ENCODE measurements around the gene KCND2. TPM values are rescaled to one million over a fixed set of nuclear protein-coding genes. Genes with fewer than 3 reads are reported as not detected.

KCND2 gene
- total RNA-seq, 1 donor from 2014 or later = 0.61 TPM

GRCh38 chr7:120241973-120242372 lies 31.0 kb upstream of the KCND2 start:
- Histone ChIP-seq H3K27ac (no peak overlapping the region), H3K4me3 (no peak overlapping the region), H3K4me1 (no peaks in the 10 kb centered on the region), H3K36me3 (no peaks in the 10 kb centered on the region), H3K27me3 (no peaks in the 10 kb centered on the region), H3K9me3 (no peaks in the 10 kb centered on the region)
- ATAC-seq = no peak
- intact Hi-C loops (cut with DNase I) = no loop called here
- TF ChIP-seq CTCF (IDR thresholded peaks at IDR 0.05) = no peak
- DNase-seq = no peak

- intact Hi-C loops (cut with DNase I) = no loop called here
- Histone ChIP-seq H3K27me3 (no peaks in the 10 kb centered on the region), H3K4me3 (no peak overlapping the region), H3K27ac (no peak overlapping the region), H3K36me3 (no peaks in the 10 kb centered on the region), H3K4me1 (no peaks in the 10 kb centered on the region), H3K9me3 (no peaks in the 10 kb centered on the region)
- no peak for DNase-seq
- no peak for ATAC-seq
- TF ChIP-seq CTCF (IDR thresholded peaks at IDR 0.05) = no peak
Observed at GRCh38 chr7:120254845-120255244, 18.1 kb upstream of the KCND2 start.

GRCh38 chr7:120256344-120257070 lies 16.5 kb upstream of the KCND2 start:
- no peak overlapping the region for H3K4me3 ChIP-seq
- ATAC-seq = no peak
- no peaks in the 10 kb centered on the region for H3K36me3 ChIP-seq
- no peaks in the 10 kb centered on the region for H3K9me3 ChIP-seq
- no peak overlapping the region for H3K27ac ChIP-seq
- no peaks in the 10 kb centered on the region for H3K4me1 ChIP-seq
- H3K27me3 ChIP-seq = no peaks in the 10 kb centered on the region
- no peak for TF ChIP-seq CTCF (IDR thresholded peaks at IDR 0.05)
- no peak for DNase-seq
- intact Hi-C loops (cut with DNase I) = no loop called here

GRCh38 chr7:120259386-120259785 lies 13.6 kb upstream of the KCND2 start:
- no peak overlapping the region for H3K4me3 ChIP-seq
- DNase-seq (no peak), ATAC-seq (no peak)
- H3K27me3 ChIP-seq = no peaks in the 10 kb centered on the region
- no peaks in the 10 kb centered on the region for H3K9me3 ChIP-seq
- no peak overlapping the region for H3K27ac ChIP-seq
- intact Hi-C loops (cut with DNase I) = no loop called here
- no peaks in the 10 kb centered on the region for H3K36me3 ChIP-seq
- no peak for TF ChIP-seq CTCF (IDR thresholded peaks at IDR 0.05)
- no peaks in the 10 kb centered on the region for H3K4me1 ChIP-seq

- Histone ChIP-seq H3K27me3 (no peaks in the 10 kb centered on the region), H3K4me3 (no peak overlapping the region), H3K9me3 (no peaks in the 10 kb centered on the region), H3K36me3 (no peaks in the 10 kb centered on the region), H3K4me1 (no peaks in the 10 kb centered on the region), H3K27ac (no peak overlapping the region)
- no peak for ATAC-seq
- DNase-seq = no peak
- intact Hi-C loops (cut with DNase I) = no loop called here
- no peak for TF ChIP-seq CTCF (IDR thresholded peaks at IDR 0.05)
Observed at GRCh38 chr7:120260111-120260510, 12.9 kb upstream of the KCND2 start.

- ATAC-seq (peak; percentile 63), DNase-seq (no peak)
- intact Hi-C loops (cut with DNase I) = no loop called here
- peak; percentile 57 for TF ChIP-seq CTCF (IDR thresholded peaks at IDR 0.05)
- H3K27ac ChIP-seq = no peak overlapping the region
- no peaks in the 10 kb centered on the region for H3K36me3 ChIP-seq
- H3K4me1 ChIP-seq = no peaks in the 10 kb centered on the region
- peaks cover 5% of the 10 kb centered on the region for H3K27me3 ChIP-seq
- H3K4me3 ChIP-seq = peak overlapping the region; percentile 50
- no peaks in the 10 kb centered on the region for H3K9me3 ChIP-seq
Observed at GRCh38 chr7:120272261-120272660, 714 bp upstream of the KCND2 start.
